HG03558 (cell line): ENCODE measurements around the gene SS18L1.

Source experiments
- ATAC-seq: cut with Tn5 transposase; IDR thresholded peaks from one replicate; pipeline ENCODE4 v1.9.1; 2021; ENCODE audit warnings: moderate number of reproducible peaks; ENCODE audit not compliant: unreplicated experiment; ENCODE audit errors: extremely low read depth

SS18L1 gene

GRCh38 chr20:62151225-62151624, 7.7 kb downstream of the SS18L1 start:
- no peak for ATAC-seq

GRCh38 chr20:62151835-62152364, 8.3 kb downstream of the SS18L1 start:
- no peak for ATAC-seq

GRCh38 chr20:62155428-62156253, 12.1 kb downstream of the SS18L1 start:
- ATAC-seq = no peak

- no peak for ATAC-seq
These were observed 12.6 kb downstream of the SS18L1 start for GRCh38 chr20:62156254-62156556.

GRCh38 chr20:62156592-62157386, 13.2 kb downstream of the SS18L1 start:
- ATAC-seq = no peak

- no peak for ATAC-seq
These were observed 14.0 kb downstream of the SS18L1 start for GRCh38 chr20:62157387-62158087.

- ATAC-seq = no peak
These were observed 14.5 kb downstream of the SS18L1 start for GRCh38 chr20:62158088-62158400.

GRCh38 chr20:62158541-62158940, 15.0 kb downstream of the SS18L1 start:
- no peak for ATAC-seq

GRCh38 chr20:62159052-62159451, 15.5 kb downstream of the SS18L1 start:
- no peak for ATAC-seq

GRCh38 chr20:62159839-62160238, 16.3 kb downstream of the SS18L1 start:
- ATAC-seq = no peak

GRCh38 chr20:62160253-62160652, 16.7 kb downstream of the SS18L1 start:
- no peak for ATAC-seq

GRCh38 chr20:62160876-62161275, 17.3 kb downstream of the SS18L1 start:
- ATAC-seq = no peak

GRCh38 chr20:62161347-62161746, 17.8 kb downstream of the SS18L1 start:
- no peak for ATAC-seq

GRCh38 chr20:62162765-62163484, 19.4 kb downstream of the SS18L1 start:
- ATAC-seq = no peak

GRCh38 chr20:62163485-62163865, 19.9 kb downstream of the SS18L1 start:
- no peak for ATAC-seq

GRCh38 chr20:62163986-62164762, 20.6 kb downstream of the SS18L1 start:
- no peak for ATAC-seq

GRCh38 chr20:62164879-62165761, 21.6 kb downstream of the SS18L1 start:
- ATAC-seq = no peak

- ATAC-seq = no peak
These were observed 22.3 kb downstream of the SS18L1 start for GRCh38 chr20:62165762-62166399.
